ENCODE measurements around the gene STK32C.
"Not testable (repeated sequence)": the region's sequence is repeated elsewhere in the genome, so short reads cannot be mapped to it uniquely, and the experiment has no call there.

The STK32C gene

DNA sequence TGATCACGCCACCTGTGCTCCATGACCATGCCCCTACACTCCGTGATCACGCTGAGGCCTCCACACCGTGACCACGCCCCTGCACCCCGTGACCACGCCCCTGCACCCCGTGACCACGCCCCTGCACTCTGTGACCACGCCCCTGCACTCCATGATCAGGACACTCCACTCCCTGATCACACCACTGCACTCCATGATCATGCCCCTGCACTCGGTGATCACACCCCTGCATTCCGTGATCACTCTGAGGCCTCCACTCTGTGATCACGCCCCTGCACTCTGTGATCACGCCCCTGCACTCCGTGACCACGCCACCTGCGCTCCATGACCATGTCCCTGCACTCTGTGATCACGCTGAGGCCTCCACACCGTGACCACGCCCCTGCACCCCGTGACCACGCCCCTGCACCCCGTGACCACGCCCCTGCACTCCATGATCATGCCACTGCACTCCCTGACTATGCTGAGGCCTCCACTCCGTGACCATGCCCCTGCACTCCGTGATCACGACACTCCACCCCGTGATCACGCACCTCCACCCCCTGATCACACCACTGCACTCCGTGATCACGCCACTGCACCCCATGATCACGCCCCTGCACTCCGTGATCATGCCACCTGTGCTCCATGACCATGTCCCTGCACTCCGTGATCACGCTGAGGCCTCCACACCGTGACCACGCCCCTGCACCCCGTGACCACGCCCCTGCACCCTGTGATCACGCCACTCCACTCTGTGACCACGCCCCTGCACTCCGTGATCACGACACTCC is 27.7 kb downstream of the STK32C start:
- DNase-seq: no peak

- no peak for DNase-seq
These were observed 30.4 kb downstream of the STK32C start for GRCh38 chr10:132277311-132277741.

DNA sequence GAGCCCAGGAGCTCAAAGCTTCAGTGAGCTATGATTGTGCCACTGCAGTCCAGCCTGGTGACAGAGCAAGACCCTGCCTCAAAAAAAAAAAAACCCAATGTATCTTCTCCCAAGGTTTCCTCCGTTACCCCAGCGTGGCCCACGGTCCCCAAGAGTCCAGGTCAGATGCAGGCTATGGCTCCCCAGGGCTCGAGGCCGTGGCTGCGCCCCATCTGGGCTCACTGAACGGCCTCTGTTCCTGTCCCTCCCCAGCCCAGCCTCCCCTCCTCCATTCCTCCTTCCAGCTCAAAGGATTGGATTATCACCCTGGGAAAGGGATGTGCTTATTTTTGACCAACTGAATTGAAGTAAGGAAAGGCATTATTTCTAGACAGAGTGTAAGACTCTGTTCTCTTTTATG is 31.0 kb downstream of the STK32C start:
- DNase-seq: no peak

DNA sequence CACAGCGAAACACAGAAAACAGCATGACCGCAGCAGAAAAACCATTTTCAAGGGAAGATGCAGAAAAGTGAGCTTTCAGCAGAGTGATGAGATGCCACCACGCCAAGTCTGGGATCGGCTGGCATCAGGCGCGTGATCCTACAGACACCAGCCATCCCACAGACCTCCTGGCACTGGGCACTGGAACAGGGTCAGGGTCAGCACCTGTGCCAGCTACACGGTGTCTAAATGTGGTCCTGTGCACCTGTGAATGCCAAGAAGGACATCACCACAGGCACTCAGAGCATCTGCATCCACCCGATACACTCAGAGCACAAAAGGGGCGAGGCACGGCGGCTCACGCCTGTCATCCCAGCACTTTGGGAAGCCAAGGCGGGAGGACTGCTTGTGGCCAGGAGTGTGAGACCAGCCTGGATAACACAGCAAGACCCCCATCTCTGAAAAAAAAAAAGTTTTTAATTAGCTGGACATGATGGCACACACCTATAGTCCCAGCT is 31.5 kb downstream of the STK32C start:
- DNase-seq: no peak

DNA sequence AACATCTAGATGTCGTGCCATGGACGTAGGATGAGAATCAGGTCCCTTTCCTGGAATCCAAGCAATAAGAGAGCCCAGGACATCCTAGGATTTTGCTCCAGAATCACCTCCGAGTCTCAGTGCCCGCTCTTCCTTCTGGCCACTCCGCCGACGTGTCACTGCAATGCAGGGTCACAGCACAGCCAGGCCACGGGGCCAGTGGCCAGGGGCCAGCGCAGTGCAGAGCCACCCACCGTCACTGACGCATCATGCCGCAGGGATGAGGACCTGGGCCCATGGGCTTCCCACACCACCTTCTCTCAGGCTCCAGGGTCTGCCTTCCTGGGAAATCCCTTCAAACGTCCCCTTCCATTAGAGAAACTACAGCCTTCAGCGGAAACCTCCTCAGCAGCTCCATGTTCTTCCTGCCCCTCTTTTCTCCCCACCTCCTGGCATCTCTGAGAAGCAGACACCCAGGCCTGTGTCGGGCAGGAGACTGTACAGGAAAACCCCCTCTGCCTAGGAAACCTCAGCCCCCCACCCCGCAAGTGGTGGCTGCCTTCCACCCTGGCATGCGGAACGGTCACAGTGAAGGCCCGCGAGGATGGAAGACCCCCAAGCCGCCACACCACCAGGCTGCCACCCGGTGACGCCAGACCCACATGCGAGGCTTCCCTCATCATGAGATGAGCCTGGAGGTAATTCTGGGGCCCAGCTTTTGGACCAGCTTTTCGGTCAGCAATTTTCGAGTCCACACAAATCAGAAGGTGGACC is 32.1 kb downstream of the STK32C start:
- DNase-seq: no peak

DNA sequence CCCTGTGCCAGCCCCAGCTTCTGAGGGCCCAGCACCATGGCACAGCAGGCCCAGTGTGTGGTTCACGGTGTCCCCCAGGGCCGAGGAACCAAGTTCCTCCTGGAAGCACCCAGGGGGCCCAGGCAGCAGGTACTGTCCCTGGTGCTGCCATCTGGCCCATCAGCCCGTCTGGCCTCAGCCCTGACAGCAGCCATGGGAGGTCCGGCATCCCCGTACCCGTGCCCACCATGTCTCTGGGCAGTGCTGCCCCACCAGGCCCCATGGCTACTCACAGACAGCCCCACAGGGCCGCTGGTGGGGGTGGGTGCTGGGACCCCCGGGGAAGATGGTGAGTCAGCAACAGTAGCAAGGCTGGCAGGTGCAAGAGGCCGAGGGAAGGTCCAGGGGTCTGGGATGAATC is 32.8 kb downstream of the STK32C start:
- no peak for DNase-seq

DNA sequence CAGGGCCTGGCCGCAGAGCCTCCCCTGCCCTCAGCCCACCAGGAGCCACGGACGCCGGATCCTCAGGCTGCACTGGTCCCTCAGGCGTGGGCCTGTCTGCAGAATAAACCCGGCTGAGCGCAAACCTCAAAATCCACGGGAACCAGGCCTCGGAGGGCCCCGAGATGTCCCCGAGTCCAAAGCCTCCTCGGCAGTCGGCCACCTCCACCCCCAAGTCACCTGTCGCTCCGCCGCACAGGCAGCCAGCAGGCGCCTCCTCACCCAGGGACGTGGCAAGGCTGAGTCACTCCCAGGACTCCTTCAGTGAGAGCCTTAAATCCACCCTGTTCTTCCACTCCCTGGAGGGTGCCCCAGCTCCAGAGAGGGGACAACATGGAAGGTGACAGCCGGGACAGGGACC is 33.2 kb downstream of the STK32C start:
- DNase-seq: no peak

DNA sequence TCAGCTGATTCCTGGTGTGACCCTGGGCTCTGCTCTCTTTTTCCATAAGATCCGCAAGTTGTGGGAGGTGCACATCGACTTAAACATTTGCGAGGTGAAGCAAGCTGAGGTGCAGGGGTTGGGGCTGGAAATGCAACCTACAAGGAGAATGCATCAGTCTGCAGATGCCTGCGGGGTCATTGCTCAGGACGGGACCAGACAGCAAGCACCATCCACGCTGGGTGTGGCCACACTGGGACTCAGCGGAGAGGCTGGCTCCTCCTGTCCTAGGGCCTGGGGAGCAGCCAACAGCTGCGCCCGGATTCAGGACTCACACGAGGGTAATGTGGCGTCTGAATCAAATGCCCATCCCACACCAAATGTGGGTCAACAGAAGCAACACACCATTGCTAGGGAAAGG is 33.8 kb downstream of the STK32C start:
- no peak for DNase-seq

DNA sequence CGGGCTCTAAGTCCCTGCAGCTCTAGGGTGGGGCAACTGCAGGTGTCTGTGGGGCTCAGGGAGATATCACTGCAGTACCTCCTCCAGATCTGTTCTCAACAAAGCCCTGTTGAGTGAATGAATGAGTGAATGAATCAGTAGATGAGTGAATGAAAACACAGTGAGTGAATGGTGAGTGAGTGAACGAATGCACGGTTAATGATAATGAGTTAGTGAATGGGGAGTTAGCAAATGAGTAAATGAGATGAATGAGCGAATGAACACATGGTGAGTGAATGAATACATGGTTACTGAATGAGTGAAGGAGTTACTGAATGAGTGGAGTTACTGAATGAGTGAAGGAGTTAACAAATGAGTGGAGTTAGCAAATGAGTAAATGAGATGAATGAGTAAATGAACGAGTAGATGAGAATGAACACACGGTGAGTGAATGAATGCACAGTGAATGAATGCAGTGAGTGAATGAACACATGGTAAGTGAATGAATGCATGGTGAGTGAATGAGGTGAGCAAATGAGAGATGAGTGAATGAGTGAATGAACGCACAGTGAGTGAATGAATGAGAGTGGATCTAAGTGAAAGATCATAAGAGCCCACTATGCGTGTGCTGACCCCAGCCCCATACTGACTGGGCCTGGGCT is 34.3 kb downstream of the STK32C start:
- DNase-seq: no peak

DNA sequence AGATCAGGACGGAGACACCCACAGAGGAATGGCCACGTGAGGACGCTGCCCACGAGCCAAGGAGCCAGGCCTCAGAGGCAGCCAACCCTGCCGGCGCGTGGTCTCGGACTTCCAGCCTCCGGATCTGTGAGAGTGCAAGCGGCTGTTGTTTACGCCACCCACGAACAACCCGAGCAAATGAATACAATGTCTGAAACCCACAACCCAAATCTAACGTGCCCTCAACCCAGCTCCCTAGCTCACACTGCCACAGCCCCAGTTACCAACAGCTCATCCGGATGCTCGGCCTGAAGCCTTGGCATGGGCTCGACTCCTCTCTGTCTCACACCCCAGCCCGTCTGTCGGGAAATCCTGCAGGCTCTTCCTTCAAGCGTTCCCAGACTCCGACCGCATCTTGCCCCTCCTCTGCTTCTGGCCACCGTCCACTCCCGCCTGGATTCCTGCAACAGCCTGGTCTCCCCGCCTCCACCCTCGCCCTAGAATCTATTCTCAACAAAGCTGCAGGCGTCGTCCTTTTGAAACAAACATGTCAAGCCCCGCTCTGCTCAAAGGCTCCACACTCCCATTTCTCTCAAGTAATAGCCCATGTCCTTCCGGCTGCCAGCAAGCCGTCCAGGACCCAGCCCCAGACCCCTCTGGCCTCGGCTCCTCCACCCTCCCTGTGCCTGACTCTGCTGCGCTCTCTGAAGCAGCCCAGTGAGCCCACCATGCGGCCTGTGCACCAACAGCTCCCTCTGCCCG is 35.3 kb downstream of the STK32C start:
- no peak for DNase-seq

- no peak for DNase-seq
These were observed 36.1 kb downstream of the STK32C start for GRCh38 chr10:132271458-132272230.

DNA sequence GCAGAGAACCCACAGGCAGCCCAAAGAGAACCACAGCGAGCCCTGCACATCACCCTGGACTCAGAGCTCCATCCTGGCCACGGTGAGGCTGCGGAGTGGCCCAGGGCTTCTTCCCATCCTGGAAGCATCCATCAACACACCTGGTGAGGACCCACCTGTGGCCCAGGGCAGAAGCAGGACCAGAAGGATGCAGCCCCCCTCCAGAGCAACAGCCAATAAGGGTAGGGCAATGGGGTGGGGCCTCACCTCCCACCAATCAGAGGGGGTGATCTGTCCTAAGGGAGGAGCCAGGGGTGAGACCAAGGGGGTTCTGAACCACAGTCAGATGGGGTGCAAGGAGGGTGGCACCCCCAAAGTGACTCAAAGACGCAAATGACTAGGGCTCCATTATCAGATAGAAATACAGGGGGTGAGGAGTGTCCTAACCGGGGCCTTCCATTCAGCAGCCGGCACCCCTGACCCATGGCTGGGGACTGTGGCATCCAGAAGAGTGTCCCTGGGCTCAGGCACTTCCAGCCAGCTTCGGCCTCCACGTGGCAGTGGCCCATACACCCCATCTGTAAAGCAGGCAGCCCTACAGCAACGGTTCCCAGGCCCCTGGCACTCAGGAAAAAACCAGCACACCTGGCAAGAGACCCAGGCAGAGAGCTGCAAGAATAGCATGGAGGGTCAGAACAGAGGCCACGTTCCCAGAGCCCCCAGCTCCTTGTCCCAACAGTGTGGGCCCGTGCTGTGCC is 36.9 kb downstream of the STK32C start:
- no peak for DNase-seq

DNA sequence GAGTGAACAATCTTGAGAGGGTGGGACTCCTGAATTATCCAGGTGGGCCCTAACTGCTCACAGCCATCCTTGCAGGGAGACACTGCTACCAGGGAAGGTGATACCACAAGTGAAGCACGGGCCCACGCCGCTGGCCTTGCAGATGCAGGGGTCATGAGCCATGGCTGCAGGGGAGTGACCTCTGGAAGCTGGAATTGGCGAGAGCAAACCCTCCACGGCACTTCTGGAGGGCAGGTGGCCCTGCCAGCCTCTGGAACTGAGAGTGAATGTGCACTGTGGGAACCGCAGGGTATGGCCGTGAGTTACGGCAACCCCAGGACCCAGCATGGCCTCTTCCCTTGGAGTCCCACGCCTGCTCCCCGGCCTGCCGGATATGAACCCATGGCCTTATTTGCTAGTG is 37.5 kb downstream of the STK32C start:
- DNase-seq: no peak

DNA sequence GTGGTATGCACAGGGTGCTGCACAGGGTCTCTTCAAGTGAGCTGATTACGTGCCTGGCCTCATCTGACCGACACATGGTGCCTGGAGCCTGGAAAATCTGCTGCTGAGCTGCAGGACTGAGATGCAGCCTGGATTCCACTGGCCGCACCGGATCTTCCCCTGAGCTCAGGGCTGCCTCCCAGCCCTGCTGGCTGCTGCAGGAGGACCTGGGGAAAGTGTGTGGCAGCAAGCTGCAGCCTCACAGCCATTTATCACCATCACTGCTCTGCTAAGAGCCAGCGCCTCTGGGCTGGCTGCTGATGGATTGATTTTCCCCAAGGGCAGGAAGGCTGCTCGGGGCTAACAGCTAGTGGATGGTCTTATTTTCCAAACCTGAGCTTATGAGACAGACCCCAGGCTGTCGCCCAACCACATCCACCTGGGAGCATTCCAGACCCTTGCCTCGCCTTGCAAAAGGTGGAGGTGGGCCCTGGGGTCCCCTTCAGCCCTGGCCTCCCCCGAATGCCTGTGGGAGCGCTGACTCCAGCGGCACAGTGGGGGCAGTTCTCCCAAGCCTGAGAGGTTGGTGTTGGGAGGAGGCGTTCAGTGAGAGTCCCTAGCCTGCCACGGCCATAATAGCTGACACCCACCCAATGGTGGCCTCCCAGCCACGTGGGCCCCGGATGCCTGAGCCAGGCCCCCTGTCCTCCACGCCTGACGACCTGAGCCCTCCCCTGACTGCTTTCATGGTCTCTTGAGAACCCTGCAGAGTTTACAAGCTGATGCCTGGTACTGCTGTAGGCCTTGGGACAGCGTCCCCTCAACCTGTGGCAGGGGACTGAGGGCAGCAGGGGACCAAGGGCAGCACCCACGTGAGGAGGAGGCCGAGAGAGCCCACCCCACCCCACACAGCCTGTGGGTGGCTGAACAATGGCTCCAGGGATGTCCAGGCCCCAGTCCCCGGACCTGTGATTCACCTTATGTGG is 38.2 kb downstream of the STK32C start:
- DNase-seq: no peak

- not testable (repeated sequence) for DNase-seq
These were observed 39.8 kb downstream of the STK32C start for GRCh38 chr10:132267916-132268315.

- no peak for DNase-seq
These were observed 41.1 kb downstream of the STK32C start for GRCh38 chr10:132266594-132267161.

DNA sequence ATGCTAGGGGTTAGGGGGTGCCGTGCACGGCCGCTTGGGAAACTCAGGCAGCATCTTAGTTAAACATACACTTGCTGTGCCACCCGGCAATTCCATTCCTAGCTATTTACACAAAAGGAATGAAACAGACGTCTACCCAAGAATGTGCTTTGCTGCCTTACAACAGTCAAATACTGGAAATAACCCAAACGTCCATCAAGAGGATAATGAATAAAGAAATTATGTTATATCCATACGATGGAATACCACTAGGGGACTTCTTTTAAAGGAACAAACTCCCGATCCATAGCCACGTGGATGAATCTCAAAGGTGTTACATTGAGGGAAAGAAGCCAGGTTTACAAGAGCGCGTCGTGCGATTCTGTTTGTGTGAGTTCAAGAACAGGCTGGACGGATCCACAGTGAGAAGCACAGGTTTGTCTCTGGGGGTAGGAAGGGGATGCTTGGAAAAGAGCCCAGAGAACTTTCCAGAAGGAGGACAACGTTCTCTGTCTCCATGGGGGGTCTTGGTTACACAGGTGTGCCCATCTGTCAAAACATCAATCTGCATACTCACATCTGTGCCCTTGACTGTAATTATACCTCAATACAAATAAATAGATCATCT is 41.8 kb downstream of the STK32C start:
- DNase-seq: no peak

- DNase-seq: no peak
These were observed 42.5 kb downstream of the STK32C start for GRCh38 chr10:132264966-132265889.

Measured in NCI-H1105 (cell line).